ENCODE measurements around the gene PICK1.
A peak's percentile ranks its signal among the peaks of the same experiment; 100 is the strongest.

Gene PICK1

DNA sequence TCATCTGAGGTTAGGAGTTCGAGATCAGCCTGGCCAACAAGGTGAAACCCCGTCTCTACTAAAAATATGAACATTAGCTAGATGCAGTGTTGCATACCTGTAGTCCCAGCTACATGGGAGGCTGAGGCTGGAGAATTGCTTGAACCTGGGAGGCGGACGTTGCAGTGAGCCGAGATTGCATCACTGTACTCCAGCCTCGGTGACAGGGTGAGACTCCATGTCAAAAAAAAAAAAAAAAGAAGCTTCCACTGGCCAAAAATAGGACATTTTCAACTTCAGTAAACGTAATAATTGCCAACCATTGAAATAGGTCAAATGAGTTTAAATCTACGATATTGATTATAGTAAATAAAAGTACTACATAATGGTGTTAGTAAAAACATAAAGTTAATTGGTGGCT, 46.4 kb downstream of the PICK1 start:
- ChIA-PET POLR2A (ENCODE audit: low non-redundant PET) (no interaction called here), CTCF (no interaction called here)
- no peak overlapping the region for H3K27ac ChIP-seq
- TF ChIP-seq CTCF (conservative IDR thresholded peaks at IDR 0.05; ENCODE audit: low read depth) = no peak
- DNase-seq (ENCODE audit: low spot score) = no peak

DNA sequence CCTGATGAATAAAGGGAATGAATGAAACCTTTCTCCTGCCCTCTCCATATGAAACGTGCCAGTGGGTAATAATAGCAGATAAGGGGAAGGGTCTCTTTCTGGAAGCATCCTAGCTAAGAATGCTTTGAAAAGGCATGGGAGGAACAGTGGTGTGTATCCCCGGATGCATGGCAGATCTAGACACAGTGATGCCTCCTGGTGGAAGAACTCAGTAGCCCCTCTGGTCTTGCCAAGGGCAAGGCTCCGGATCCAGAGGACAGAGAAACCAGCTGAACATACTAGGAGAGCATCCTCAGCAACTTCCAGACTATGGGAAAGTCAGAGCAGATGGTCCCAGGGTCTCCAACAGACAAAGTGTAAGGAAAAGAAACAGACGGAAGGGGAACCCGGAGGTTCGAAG, 46.9 kb downstream of the PICK1 start:
- POLR2A ChIA-PET (ENCODE audit: low non-redundant PET) = no interaction called here

DNA sequence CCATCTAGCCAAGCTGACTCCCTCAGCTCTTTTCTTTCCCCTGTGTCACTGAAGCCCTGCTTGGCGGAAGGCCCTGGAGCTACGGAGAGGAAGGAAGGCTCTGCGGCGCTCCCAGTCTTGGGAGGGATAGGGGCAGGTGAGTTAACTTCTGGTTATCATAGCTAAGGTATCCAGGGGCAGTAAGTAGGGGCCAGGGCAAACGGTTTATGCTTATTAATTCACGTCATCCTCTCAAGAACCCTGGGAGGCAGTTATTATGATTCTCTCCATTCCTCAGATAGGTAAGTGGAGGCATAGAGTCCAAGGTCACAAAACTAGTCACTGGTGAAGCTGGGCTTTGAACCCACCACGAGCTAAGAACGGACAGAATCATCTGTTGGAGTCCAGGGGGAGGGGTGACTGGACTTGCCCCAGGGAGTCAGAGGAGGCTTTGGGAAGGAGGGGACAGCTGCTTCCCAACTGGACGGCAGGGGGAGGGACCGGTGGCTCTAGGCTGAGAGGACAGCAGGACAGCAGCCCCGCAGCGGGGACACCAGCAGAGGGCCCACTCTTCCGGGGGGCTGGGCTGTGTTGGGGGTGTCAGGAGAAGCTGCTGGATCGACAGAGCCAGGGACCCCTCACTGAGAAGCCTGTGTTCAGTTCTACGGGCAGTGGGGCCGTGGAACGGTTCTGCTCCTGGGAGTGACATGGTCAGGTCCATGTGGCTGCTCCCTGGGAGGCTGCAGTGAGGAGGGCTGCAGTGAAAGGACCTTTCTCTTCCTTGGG, 49.8 kb downstream of the PICK1 start:
- CTCF ChIA-PET = interaction anchor here (0.7 kb wide), 1 partner anchor 37 kb away, joined by 4 read pairs; no protein-coding TSS in a partner anchor
- POLR2A ChIA-PET (ENCODE audit: low non-redundant PET) = no interaction called here
- TF ChIP-seq CTCF (conservative IDR thresholded peaks at IDR 0.05; ENCODE audit: low read depth) = no peak
- DNase-seq (ENCODE audit: low spot score) = no peak
- peak overlapping the region; percentile 67 for H3K27ac ChIP-seq

More for the DNA sequence above, 46.9 kb downstream of the PICK1 start:
- H3K27ac ChIP-seq = no peak overlapping the region
- TF ChIP-seq CTCF (conservative IDR thresholded peaks at IDR 0.05; ENCODE audit: low read depth) = no peak
- CTCF ChIA-PET = no interaction called here
- DNase-seq (ENCODE audit: low spot score) = no peak

DNA sequence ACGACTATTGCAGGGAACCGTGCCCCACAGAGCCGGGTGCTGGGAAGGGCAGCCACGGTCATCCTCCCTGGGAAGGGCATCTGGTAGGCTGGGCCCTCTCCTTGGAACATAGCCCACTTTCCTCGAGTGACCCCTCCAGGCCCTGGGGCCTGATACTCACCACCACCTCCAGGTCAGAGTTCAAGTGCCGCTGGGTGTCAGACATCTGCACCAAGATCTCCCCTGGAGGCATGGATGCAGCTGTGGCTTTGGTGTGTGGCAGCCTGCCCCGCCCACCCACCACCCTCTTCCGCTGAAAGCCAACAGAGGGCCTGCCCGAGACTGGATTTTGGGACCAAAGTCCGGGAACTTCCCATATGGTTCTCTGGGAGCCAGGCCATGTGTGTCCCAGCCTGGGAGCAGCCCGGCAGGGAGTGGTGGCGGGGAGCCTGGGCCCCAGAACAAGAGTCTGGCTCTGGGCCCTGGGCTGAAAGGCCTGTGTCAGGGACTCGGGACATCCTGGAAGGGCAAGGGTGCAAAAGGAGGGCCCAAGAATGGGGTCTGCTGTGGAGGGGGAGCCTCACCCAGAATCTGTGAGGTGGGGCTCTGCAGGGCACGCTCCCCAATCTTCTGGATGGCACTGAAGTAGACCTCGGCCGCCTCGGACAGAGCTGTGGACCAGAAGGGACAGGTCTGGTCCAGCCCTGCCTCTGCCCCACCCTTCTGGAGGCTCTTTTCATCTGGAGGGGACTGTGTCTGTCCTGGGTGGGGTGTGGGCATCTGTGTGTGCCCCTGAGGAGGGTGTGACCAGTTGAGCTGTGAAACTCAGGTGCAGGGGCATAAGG, 50.7 kb downstream of the PICK1 start:
- DNase-seq (ENCODE audit: low spot score) = no peak
- TF ChIP-seq CTCF (conservative IDR thresholded peaks at IDR 0.05; ENCODE audit: low read depth) = no peak
- H3K27ac ChIP-seq = peak overlapping the region; percentile 67
- CTCF ChIA-PET = no interaction called here
- POLR2A ChIA-PET (ENCODE audit: low non-redundant PET) = no interaction called here

GRCh38 chr22:38108561-38109319, 51.5 kb downstream of the PICK1 start:
- ChIA-PET CTCF (no interaction called here), POLR2A (ENCODE audit: low non-redundant PET) (no interaction called here)
- TF ChIP-seq CTCF (conservative IDR thresholded peaks at IDR 0.05; ENCODE audit: low read depth) = no peak
- no peak for DNase-seq (ENCODE audit: low spot score)
- H3K27ac ChIP-seq = peak overlapping the region; percentile 67

- no peak for DNase-seq (ENCODE audit: low spot score)
- TF ChIP-seq CTCF (conservative IDR thresholded peaks at IDR 0.05; ENCODE audit: low read depth) = no peak
- ChIA-PET CTCF (no interaction called here), POLR2A (ENCODE audit: low non-redundant PET) (no interaction called here)
- peak overlapping the region; percentile 67 for H3K27ac ChIP-seq
Observed at GRCh38 chr22:38109371-38110001, 52.3 kb downstream of the PICK1 start.

All from RWPE1 (cell line).